GM23248 (cell line): ENCODE measurements around the gene RAB15.

Source experiments
- EZH2 ChIP-seq: fragments of 200-600 bp; sonication (generic); IDR thresholded peaks from 2 replicates; pipeline ENCODE4 v1.6.1; 2018; ENCODE audit warnings: antibody characterized with exemption, mild to moderate bottlenecking; ENCODE audit not compliant: insufficient read depth, poor library complexity, severe bottlenecking
- EZH2phosphoT487 ChIP-seq: fragments of 200-600 bp; sonication (generic); IDR thresholded peaks from 2 replicates; pipeline ENCODE4 v1.6.1; 2018; ENCODE audit warnings: antibody characterized with exemption, moderate library complexity, mild to moderate bottlenecking, low read depth; ENCODE audit not compliant: insufficient read depth

GRCh38 chr14:64906022-64906421, 66.1 kb downstream of the RAB15 start:
- TF ChIP-seq EZH2: no peak
- no peak for TF ChIP-seq EZH2phosphoT487
